GM21723 (cell line): ENCODE data around the gene CCDC120.
A peak's percentile ranks its signal among the peaks of the same experiment; 100 is the strongest.

Experiments used
- ATAC-seq: cut with Tn5 transposase; IDR thresholded peaks from one replicate; pipeline ENCODE4 v1.9.1; 2021; ENCODE audit warnings: mild to moderate bottlenecking, moderate library complexity; ENCODE audit not compliant: unreplicated experiment

The CCDC120 gene

DNA sequence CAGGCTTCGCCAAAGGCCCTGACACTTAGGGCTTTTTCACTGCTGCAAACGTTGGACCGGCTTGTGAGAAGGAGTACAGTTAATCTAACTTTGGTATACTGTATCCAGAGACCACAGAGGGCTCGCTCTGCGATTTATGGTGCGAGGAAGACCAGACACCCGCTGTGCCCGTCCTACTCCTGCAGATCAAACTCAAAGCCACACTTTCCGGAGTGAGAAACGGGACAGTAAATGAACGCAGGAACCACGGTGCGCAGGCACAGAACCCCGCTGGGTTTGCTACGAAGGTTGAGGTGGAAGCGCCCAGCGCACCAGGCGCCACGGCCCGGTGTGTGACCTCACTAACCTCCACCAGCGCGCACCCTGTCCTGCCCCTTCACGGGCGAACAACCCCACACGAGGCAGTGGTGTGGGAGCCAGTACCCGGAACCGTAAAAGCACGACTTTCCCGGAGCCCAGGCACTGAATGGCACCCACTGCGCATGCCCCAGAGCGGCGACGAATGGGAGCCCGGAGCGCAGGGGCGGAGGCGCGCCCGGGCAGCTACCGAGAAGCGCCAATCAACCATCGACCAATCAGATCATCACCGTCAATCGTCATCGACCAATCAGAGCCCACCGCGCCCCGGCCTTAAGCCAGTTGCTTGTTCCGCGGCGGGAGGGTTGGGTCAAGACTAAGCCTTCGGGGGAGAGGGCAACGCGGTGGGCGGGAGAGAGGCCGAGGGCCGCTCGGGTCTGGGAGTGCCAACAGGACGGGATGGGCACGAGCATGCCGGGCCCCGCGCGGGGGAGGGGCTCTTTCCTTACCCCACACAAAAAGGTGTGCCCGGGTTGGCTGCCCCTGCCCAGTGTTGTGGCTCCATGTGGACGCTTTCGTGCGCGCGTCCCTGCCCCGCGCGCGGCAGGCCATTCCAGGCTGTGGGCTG, 42.2 kb downstream of the CCDC120 start:
- peak; percentile 94 for ATAC-seq

DNA sequence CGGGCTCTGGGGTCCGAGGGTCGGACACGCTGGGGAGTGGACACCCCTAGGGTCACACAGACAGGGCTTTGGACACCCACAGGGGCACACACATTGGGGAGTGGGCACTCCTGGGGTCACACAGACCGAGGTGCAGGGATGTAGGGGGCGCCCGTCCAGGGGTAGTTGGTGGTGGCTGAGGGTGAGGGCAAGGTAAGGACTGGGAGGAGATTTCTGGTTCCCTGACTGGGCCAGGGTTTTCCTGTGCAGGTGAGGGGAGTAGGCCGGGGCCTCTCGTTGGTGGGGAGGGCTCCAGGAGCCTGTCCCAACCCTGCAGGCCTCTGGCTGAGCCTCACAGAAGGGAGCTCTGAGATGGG, 42.8 kb downstream of the CCDC120 start:
- no peak for ATAC-seq

DNA sequence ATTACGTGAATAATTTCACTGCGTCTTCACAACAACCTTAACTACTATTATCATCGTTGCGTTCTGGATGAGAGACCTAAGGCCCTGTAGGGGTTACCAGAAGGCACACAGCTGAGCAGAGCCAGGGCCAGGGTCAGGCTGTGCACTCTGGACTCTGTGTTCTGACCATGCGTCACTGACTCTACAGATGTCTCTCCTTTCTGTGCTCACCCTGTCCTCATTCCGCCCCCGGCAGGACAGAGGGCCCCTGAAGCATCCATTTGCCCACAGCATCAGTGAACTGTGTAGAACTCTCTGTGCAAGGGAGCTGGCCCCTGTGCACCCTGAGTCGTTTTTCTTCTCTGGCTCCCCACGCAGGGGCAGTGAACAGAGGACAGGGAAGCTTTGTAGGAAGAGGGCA, 43.4 kb downstream of the CCDC120 start:
- no peak for ATAC-seq

DNA sequence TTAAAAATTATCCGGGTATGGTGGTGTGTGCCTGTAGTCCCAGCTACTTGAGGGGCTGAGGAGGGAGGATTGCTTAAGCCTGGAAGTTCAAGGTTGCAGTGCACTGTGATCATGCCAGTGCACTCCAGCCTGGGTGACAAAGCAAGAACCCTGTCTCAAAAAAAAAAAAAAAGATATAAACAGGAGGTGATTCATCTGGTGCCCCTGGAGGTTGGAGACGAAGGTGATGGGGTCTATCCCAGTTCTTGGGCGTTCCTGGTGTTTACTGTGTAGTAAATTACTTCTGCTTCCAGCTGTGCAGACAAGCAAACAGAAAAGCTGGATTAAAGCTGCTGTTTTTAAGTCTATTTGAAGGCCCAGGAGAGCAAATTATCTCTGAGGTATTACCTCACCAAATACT, 44.8 kb downstream of the CCDC120 start:
- no peak for ATAC-seq

DNA sequence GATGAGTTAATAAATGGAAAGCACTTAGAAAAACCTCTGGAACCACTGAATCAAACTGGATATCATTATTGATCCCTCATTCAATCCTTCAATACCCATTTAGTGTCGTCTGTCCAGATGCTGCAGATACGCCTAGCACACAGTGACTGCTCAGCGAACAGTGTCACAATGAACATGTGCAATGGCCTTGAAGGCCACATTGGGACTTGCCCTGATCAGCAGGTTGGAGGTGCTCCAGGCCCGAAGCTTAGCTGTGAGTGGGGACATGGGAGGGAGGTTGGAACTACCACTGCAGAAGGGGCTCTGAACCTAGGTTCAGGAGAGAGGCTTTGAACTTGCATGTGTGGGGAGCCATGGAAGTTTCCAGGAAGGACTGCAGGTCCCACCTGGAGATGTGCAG, 47.5 kb downstream of the CCDC120 start:
- no peak for ATAC-seq

DNA sequence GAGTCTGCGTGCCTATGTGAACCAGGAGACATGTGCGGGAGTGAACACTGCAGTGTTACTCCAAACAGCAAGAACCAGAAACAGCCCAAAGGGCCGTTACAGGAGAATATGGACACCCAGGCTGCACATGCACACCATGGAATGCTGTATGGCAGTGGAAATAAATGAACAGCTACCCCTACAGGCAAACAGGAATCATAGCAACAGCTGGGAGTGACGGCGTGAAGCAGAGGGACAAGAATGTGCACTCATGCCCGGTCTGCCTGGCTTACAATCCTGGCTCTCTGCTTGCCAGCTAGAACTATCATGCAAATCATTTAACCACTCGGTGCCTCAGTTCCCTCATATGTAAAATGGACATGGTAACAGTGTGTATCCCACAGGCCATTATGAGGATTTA, 48.1 kb downstream of the CCDC120 start:
- ATAC-seq: no peak

DNA sequence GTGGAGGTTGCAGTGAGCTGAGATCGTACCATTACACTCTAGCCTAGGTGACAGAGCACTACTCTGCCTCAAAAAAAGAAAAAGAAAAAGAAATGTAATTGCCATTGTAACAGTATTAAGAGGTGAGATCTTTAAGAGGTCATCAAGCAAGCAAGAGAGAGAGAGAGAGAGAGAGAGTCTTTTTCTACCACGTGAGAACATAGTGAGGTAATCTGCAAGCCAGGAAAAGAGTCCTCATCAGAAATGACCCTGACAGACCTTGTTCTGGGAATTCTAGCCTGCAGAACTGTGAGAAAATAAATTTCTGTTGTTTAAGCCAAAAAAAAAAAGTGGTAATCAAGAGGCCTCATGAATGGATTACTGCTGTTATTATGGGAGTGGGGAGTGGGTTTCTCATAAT, 49.8 kb downstream of the CCDC120 start:
- no peak for ATAC-seq

DNA sequence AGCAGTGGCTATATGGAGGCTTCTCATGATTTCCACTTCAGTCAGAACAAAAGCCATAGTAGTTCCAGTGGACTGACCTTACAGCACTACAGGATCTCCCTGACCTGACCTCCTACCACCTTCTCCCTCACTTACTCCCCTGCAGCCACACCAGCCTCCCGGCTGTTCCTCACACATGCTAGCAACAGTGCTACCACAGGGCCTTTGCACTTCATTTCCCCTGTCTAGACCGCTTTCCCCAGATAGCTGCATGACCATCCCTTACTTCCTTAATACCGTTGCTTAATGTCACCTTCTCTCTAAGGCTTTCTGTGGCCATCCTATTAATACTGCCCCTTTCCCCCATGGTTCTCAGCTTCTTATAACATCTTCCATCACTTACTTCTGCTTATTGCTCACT, 51.6 kb downstream of the CCDC120 start:
- no peak for ATAC-seq

DNA sequence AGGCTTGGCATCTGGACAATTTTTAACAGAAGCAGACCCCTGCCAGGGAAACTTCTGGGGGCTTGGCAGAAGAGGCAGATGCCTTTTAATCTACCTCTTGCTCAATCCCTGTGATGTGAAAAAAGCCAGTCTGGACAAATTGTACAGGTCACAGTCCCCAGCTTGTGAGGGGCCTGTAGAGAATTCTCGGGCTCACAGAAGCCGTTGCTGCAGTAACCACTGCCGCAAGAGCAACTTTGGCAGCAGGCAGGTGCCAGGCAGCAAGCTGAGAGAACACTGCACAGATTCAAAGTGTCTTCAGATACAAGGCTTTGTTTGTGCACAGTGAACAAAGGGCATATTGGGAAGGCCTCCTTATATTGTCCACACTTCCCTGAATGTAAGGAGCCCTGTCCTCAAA, 53.0 kb downstream of the CCDC120 start:
- ATAC-seq: no peak

DNA sequence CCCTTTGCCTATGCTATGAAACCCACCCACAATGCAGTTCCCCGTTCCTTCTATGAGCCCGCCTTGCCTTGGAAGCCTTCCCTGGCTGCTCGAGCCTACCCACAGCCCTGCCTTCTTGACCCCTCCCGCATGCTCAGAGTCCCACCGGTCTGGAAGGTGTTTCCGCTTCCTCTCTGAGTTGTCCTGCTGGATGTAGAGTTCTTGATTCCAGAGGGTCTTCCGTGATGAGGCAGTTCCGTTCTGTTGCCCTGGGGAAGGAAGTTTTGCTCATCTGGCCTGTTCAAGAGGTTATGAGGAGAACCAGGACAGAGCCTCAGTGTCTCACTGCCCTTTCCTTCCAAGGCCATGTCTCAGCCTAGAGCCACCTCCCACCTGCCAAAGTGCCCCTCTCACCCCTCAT, 57.3 kb downstream of the CCDC120 start:
- ATAC-seq: no peak

DNA sequence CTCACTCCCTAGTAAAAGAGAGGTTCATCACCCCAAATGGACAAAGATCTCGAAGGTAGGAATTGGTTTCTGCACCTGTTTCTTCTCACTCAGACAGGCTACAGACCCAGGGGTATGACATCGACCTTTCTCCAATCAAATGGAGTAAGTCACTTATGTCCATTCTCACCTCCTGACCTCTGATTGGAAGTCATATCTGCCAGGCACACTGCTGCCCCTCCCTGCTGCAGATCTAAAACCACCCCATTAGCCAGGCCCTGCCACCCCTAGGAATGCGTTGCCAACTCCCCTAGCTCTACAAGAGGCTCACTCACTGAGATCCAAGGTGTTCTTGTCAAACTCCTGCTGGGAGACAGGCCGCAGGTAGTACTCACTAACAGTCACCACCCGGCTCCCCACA, 57.9 kb downstream of the CCDC120 start:
- ATAC-seq: no peak

DNA sequence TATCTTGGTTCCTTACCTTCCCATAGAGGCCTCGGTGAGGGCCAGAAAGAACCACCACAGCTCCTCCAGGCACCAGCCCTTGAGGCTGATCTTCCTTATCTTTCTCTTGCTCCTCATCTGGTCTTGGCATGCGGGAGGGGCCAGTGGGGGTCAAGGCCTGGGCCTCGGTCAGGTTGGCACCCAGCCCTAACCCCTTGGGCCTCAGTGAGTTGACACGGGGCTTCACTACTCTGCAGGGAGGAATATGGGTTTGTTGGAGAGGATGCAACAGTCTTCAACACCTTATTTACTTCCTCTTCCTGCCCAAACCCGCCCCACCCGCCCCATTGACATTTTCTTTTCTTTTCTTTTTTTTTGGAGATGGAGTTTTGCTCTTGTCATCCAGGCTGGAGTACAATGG, 58.8 kb downstream of the CCDC120 start:
- ATAC-seq: no peak
